RPMI8226 (cell line): Measurements from ENCODE around the gene CAMTA1.

Experiments
- DNase-seq: peaks from one replicate; pipeline ENCODE4 v3.0.0-alpha.2; 2015

Gene CAMTA1

GRCh38 chr1:7267493-7267892 lies 482.2 kb downstream of the CAMTA1 start:
- DNase-seq = peak; percentile 26

- no peak for DNase-seq
Measured at GRCh38 chr1:7268983-7269382, 483.7 kb downstream of the CAMTA1 start.

GRCh38 chr1:7269525-7269924 lies 484.3 kb downstream of the CAMTA1 start:
- DNase-seq = no peak

- DNase-seq = no peak
Measured at GRCh38 chr1:7274256-7274655, 489.0 kb downstream of the CAMTA1 start.

GRCh38 chr1:7278045-7278444 lies 492.8 kb downstream of the CAMTA1 start:
- DNase-seq = peak; percentile 35

- no peak for DNase-seq
Measured at GRCh38 chr1:7278827-7279765, 493.8 kb downstream of the CAMTA1 start.

GRCh38 chr1:7279769-7280168 lies 494.5 kb downstream of the CAMTA1 start:
- no peak for DNase-seq

GRCh38 chr1:7280347-7280960 lies 495.2 kb downstream of the CAMTA1 start:
- no peak for DNase-seq

- no peak for DNase-seq
Measured at GRCh38 chr1:7281821-7282220, 496.6 kb downstream of the CAMTA1 start.

- DNase-seq = no peak
Measured at GRCh38 chr1:7284839-7285435, 499.7 kb downstream of the CAMTA1 start.

GRCh38 chr1:7285856-7286454 lies 500.7 kb downstream of the CAMTA1 start:
- DNase-seq = no peak

GRCh38 chr1:7287013-7287412 lies 501.8 kb downstream of the CAMTA1 start:
- peak; percentile 21 for DNase-seq

- DNase-seq = no peak
Measured at GRCh38 chr1:7288992-7289391, 503.7 kb downstream of the CAMTA1 start.

- no peak for DNase-seq
Measured at GRCh38 chr1:7289694-7290093, 504.4 kb downstream of the CAMTA1 start.

GRCh38 chr1:7290971-7291970 lies 506.0 kb downstream of the CAMTA1 start:
- DNase-seq = no peak

- DNase-seq = no peak
Measured at GRCh38 chr1:7292036-7292681, 506.9 kb downstream of the CAMTA1 start.

GRCh38 chr1:7292714-7293419 lies 507.6 kb downstream of the CAMTA1 start:
- DNase-seq = no peak

GRCh38 chr1:7293702-7294629 lies 508.7 kb downstream of the CAMTA1 start:
- DNase-seq = no peak

GRCh38 chr1:7294636-7295035 lies 509.4 kb downstream of the CAMTA1 start:
- DNase-seq = no peak

- no peak for DNase-seq
Measured at GRCh38 chr1:7295946-7296345, 510.7 kb downstream of the CAMTA1 start.
